Cardiac muscle cell (in vitro differentiated cells and primary cell): ENCODE results near the gene ANKRD33B. TPM values are rescaled to one million over a fixed set of nuclear protein-coding genes. Genes with fewer than 3 reads are reported as not detected.

Source experiments
- DNase-seq, 2 donors: peaks; one replicate each; pipeline versions ENCODE4 v3.0.0 to v3.0.0-alpha.2; 2010 to 2017; ENCODE audit warnings: low read depth in 1 of 2, low spot score in 1 of 2
- H3K27ac ChIP-seq: fragments of 200-600 bp; sonication (generic); 2 replicates; pipeline ENCODE4 v1.5.1; 2016
- H3K27me3 ChIP-seq: fragments of 200-600 bp; sonication (generic); 2 replicates; pipeline ENCODE4 v1.6.0; 2016; ENCODE audit warnings: control low read depth
- H3K36me3 ChIP-seq: fragments of 200-600 bp; sonication (generic); 2 replicates; pipeline ENCODE4 v1.5.1; 2016; ENCODE audit warnings: control low read depth
- H3K4me1 ChIP-seq: fragments of 200-600 bp; sonication (generic); 2 replicates; pipeline ENCODE4 v1.8.1; 2017; ENCODE audit warnings: low read depth, mild to moderate bottlenecking, mixed run types
- H3K4me3 ChIP-seq: fragments of 200-600 bp; sonication (generic); 2 replicates; pipeline ENCODE4 v1.5.1; 2016; ENCODE audit warnings: mild to moderate bottlenecking
- H3K9me3 ChIP-seq: fragments of 200-600 bp; sonication (generic); 2 replicates; pipeline ENCODE4 v1.5.1; 2017; ENCODE audit warnings: low read depth, mild to moderate bottlenecking, control low read depth
- polyA plus RNA-seq: library from polyadenylated mRNA; unstranded; fragments of >200 nt; fragmentation: Nextera tagmentation; extraction: Ambion mirVana; gene quantifications from 2 replicates; pipeline ENCODE4 v1.2.1, GENCODE V29; 2016
- total RNA-seq: library from RNA; depleted of rRNA; stranded (reverse); fragments of >200 nt; gene quantifications from 2 replicates; pipeline ENCODE4 v1.2.3, GENCODE V29; 2016
- TF ChIP-seq, protein P1 (sequence below): IDR thresholded peaks from 2 replicates; pipeline ENCODE4 v1.5.1; 2012; ENCODE audit warnings: low read depth, mild to moderate bottlenecking, low read length

ANKRD33B gene
- total and polyA plus RNA-seq, 2 experiments from 2014 or later: 5.7 to 14.8 TPM

DNA sequence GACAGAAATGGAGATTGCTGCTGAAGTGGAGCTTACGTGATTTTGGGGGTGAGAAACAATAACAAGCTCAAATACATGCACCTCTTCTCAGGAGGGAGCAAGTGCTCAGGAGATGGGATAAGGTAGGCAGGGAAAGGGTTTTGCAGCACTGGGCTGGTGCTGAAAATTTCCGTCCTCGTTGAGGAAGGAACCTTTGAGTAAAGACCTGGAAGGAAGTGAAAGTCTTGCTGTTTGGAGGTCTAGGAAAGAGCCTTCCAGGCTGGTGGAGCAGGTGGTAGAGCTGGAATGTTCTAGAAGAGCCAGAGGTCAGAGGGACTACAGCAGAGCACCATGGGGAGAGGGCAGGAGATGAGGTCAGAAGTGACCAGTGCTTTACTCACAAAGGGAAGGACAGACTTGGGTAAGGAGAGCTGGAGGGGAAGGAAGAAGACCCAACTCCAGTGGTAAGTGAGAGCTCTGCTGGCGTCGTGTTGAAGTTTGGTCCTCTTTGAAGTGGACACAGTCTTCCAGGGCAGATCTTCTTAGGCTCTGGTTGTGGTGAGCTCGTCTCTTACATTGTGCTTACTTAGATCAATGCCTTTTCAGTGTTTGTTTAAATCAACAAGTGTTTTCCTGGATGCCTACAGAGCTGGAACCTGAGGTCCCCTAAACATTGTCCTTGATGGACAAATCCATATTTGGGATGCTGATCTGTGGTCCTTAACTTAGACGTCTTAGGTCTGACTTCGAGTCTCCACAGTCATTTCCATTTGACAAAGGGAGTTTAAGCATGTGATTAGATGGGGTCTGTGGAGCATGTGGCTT, 21.0 kb downstream of the ANKRD33B start:
- no peak overlapping the region for H3K27ac ChIP-seq
- H3K9me3 ChIP-seq: no peaks in the 10 kb centered on the region
- H3K4me3 ChIP-seq: no peak overlapping the region
- H3K4me1 ChIP-seq: peaks cover 4% of the 10 kb centered on the region
- H3K27me3 ChIP-seq: no peaks in the 10 kb centered on the region
- TF ChIP-seq, protein P1, sequence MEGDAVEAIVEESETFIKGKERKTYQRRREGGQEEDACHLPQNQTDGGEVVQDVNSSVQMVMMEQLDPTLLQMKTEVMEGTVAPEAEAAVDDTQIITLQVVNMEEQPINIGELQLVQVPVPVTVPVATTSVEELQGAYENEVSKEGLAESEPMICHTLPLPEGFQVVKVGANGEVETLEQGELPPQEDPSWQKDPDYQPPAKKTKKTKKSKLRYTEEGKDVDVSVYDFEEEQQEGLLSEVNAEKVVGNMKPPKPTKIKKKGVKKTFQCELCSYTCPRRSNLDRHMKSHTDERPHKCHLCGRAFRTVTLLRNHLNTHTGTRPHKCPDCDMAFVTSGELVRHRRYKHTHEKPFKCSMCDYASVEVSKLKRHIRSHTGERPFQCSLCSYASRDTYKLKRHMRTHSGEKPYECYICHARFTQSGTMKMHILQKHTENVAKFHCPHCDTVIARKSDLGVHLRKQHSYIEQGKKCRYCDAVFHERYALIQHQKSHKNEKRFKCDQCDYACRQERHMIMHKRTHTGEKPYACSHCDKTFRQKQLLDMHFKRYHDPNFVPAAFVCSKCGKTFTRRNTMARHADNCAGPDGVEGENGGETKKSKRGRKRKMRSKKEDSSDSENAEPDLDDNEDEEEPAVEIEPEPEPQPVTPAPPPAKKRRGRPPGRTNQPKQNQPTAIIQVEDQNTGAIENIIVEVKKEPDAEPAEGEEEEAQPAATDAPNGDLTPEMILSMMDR: no peak
- H3K36me3 ChIP-seq: no peaks in the 10 kb centered on the region
- DNase-seq: no peak

DNA sequence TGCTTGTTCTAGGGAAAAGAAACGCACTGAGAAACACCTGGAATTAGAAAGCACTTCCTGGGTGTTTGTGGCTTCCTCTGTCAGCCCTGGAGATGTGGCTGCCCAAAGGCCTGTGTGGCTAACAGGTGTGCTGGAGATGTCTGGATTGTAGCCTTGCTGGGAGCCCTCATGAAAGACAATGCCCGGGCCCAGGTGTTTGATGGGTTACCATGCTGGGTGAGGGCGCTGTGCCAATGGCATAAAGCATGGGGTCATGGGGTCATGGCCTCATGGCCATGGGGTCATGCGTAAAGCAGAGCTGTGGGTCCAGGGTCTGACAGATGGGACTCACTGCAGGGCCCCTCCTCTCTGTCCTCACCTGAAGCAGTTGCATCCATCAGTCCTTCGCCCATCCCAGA, 21.6 kb downstream of the ANKRD33B start:
- DNase-seq: no peak
- no peaks in the 10 kb centered on the region for H3K27me3 ChIP-seq
- H3K9me3 ChIP-seq: no peaks in the 10 kb centered on the region
- no peak overlapping the region for H3K4me3 ChIP-seq
- H3K4me1 ChIP-seq: peaks cover 9% of the 10 kb centered on the region
- H3K27ac ChIP-seq: no peak overlapping the region
- TF ChIP-seq, protein P1: no peak
- no peaks in the 10 kb centered on the region for H3K36me3 ChIP-seq

DNA sequence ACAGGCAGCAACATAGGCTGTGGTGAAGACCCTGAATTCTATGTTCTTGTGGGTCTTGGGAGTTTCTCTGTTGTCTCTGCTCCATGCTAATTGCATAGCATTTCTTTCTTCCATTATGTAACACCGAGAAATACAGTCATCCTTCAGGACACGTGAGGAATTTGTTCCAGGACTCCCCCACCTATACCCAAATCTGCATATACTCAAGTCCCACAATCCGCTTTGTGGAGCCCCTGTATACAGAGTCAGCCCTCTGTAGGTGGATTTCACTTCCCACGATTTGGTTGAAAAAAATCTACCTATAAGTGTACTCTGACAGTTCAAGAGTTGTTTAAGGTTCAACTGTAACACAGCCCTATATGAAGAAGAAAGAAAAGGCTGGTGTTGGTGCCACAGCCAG, 22.1 kb downstream of the ANKRD33B start:
- H3K4me1 ChIP-seq: peaks cover 13% of the 10 kb centered on the region
- H3K9me3 ChIP-seq: no peaks in the 10 kb centered on the region
- TF ChIP-seq, protein P1: no peak
- no peaks in the 10 kb centered on the region for H3K36me3 ChIP-seq
- H3K27ac ChIP-seq: no peak overlapping the region
- no peak for DNase-seq
- H3K27me3 ChIP-seq: no peaks in the 10 kb centered on the region
- no peak overlapping the region for H3K4me3 ChIP-seq

DNA sequence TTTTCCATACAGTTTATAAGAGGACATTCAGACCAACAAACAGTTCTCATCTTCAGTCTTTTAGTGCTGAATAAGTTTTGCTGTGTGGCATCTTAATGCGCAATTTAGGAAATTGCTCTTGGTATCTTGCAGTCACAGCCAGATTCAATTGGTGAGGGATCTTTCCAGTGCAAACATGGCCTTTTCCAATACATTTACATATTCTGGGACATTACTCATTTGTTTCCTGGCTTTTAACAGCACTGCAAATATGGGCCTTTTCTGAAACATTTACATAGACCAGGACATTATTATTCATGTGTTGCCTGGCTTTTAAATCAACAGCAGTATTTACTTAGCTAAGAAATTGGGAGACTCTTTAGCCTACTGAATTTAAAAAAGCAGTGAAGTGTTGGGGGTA, 22.7 kb downstream of the ANKRD33B start:
- H3K36me3 ChIP-seq: no peaks in the 10 kb centered on the region
- no peaks in the 10 kb centered on the region for H3K9me3 ChIP-seq
- peak overlapping the region; percentile 13 for H3K27ac ChIP-seq
- H3K4me3 ChIP-seq: no peak overlapping the region
- TF ChIP-seq, protein P1: no peak
- H3K4me1 ChIP-seq: peaks cover 13% of the 10 kb centered on the region
- DNase-seq: no peak
- H3K27me3 ChIP-seq: no peaks in the 10 kb centered on the region

DNA sequence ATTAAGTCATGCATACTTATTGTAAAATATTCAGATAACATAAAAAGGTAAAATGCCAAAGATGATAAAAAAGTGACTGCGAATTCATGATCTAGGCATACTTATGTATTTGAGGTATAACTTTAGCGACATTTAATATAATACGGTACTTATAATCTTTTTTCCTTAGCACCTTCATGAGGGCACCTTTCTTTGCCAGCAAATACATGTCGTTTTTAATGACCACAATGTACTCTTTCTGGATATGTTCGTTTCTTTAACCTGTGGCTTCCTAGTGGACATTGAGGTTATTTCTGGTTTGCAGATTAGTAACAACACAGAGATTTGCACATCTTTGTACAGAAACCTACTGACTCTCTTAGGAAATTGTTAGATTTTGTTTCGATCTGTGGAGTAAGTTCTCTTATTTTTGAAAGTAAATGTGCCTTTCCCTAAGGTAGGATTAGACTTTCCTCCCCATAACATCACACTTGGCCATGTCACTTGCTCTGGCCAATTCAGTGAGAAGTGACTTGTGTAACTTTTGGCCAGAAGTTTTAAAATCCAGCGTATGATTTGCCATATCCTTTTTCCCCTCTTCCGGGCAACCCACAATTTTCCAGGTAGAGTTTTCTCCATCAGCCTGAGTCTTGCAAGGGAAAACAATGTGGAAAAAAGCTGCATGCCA, 24.4 kb downstream of the ANKRD33B start:
- TF ChIP-seq, protein P1: no peak
- no peaks in the 10 kb centered on the region for H3K9me3 ChIP-seq
- H3K4me3 ChIP-seq: no peak overlapping the region
- no peak for DNase-seq
- no peaks in the 10 kb centered on the region for H3K27me3 ChIP-seq
- no peaks in the 10 kb centered on the region for H3K36me3 ChIP-seq
- H3K4me1 ChIP-seq: peaks cover 13% of the 10 kb centered on the region
- peak overlapping the region; percentile 56 for H3K27ac ChIP-seq
